Measurements from ENCODE around the gene TBXAS1.
A peak's percentile ranks its signal among the peaks of the same experiment; 100 is the strongest.

TBXAS1 gene

GRCh38 chr7:139973101-139974050, 144.3 kb downstream of the TBXAS1 start:
- no peak for FAIRE-seq
- DNase-seq (ENCODE audit: insufficient read length, low spot score), result no peak

DNA sequence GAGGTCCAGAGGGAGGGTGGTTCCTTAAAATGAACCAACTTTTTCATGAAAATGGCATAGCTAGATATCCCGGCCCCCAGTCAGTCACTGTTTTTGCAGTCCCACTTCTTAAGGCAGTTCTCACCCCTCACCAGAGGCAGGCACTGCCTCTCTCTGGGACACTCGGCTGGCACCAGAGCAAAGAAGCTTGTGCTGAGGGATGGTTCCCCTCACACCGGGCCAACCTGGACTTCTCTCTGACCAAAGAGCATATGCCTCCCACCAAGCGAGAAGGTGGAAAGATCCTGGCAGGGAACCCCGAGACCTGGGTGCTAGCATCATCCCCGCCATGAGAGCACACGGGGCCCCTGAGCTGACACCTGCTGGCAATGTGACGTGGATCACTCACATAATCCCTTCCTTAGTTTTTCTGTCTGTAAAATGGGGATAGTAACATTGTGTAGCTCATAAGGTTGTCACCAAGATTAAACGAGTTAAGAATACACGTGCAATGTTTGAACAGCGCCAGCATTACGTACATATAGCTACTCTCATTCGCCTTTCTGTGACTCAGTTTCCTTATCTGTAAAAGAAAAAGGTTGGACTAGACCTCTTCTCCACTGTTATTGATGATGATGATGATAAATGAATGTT, 145.2 kb downstream of the TBXAS1 start:
- no peak for FAIRE-seq
- no peak for DNase-seq (ENCODE audit: insufficient read length, low spot score)

DNA sequence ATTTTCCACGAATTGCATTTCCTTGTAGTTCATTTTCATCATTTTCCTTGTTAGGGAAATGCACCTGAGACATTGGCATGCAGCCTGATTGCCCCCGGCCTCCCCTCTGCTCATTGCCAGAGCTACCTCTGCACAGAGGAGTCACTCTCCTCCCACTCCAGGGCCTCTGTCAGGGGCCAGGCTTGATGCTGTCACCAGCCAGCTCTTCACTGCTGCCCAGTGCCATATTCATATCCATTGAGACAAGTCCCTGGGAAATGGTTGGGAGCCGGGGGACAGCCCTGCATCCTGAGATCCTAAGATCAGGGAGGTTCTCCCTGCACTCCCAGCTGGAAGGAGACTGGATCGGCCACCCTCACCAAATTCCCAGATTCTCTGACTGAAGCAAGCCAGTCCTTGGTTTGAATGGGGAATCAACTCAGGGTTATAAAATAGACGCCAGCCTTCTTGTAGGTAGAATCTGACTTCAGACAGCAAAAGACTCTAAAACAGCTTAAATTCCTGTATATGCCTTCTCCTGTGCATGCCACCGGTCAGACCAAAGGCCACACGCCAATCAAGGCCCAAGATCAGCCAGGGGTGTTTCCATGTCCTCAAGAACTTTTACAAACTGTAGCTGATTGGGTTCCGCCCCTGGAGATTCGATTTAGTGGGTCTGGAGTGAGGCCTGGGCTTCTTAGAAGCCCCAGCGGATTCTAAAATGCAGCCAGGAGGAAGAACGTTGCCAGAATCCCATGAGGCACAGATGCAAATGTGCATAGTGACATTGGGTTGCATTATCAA, 147.2 kb downstream of the TBXAS1 start:
- DNase-seq (ENCODE audit: insufficient read length, low spot score) (no peak), FAIRE-seq (no peak)

GRCh38 chr7:139976838-139977656, 148.0 kb downstream of the TBXAS1 start:
- no peak for DNase-seq (ENCODE audit: insufficient read length, low spot score)
- no peak for FAIRE-seq

GRCh38 chr7:139981511-139981895, 152.4 kb downstream of the TBXAS1 start:
- no peak for DNase-seq (ENCODE audit: insufficient read length, low spot score)
- no peak for FAIRE-seq

GRCh38 chr7:139982927-139983920, 154.2 kb downstream of the TBXAS1 start:
- DNase-seq (ENCODE audit: insufficient read length, low spot score) (no peak), FAIRE-seq (no peak)

DNA sequence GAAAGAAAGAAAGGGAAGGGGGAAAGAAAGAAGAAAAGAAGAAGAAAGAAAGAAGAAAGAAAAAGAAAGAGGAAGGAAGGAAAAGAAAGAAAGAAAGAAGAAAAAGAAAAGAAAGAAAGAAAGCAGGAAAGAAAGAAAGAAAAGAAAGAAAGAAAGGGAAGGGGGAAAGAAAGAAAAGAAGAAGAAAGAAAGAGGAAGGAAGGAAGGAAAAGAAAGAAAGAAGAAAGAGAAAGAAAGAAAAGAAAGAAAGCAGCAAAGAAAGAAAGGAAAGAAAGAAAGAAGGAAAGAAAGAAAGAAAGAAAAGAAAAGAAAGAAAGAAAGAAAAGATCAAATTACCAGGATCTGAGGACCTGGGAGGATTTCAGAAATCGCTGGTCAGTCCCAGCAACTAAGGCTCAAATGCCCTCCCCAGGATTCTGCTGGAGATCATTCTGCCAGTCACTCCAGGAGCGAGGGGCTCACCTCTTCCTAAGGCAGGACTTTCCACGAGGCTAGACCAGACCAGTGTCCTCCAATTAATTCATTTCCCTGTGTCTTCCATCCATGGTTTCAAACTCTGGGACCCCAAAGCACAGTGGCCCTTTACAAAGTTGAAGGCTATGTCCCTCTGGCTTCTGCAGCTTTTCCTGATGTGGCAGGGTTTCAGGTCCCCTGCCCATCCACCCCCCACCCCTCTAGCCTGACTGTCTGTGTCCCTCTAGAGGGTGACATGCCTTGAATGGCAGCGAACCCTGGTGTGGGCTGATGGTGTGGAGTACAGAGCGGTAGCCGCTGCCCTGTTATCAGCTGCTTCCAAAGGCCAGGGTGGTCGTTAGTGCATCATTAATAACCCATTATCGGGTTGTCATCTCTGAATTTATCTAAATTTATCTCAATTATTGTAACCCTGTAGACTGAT, 155.8 kb downstream of the TBXAS1 start:
- no peak for DNase-seq (ENCODE audit: insufficient read length, low spot score)
- FAIRE-seq, result no peak

- FAIRE-seq, result no peak
- DNase-seq (ENCODE audit: insufficient read length, low spot score), result no peak
Measured at GRCh38 chr7:139985811-139986210, 156.7 kb downstream of the TBXAS1 start.

- DNase-seq (ENCODE audit: insufficient read length, low spot score) (no peak), FAIRE-seq (no peak)
Measured at GRCh38 chr7:139987691-139988516, 158.8 kb downstream of the TBXAS1 start.

DNA sequence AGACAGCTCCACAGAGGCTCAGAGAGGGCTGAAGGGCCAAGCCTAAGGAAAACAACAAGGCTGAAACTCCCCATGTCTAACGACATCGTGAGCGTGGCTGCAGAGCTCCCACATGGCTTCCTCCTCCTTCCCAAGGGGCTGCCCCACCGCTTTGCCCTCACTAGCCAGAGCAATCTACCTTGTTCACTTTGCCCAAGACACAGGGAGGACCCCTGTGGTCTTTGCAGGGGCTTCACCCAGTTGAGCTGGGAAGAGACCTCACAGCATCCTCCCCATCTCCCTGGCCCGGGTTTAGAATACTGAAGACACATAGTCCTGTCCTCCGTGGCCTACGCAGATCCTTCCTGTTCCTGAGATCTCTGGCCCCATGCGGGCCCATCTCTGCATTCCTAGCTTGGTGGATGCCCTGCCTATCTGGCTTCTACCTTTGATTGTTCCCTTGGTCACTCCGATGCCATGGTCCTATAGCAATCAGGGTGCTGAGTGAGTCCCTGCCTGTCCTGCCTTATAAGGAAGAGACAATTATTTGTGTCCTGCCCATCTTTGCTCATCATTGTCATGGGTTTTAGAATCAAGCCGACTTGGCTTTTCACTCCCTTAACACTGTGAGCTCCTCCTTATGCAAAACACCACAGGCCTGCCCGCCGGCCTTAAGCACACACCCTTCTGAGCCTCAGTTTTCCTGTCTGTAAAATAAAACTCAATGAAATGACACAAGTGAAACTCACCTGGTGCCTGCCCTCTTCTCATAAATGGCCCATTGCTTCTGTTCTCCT, 160.5 kb downstream of the TBXAS1 start:
- no peak for DNase-seq (ENCODE audit: insufficient read length, low spot score)
- peak; percentile 37 for FAIRE-seq

- no peak for FAIRE-seq
- DNase-seq (ENCODE audit: insufficient read length, low spot score), result no peak
Measured at GRCh38 chr7:139990142-139990535, 161.1 kb downstream of the TBXAS1 start.

DNA sequence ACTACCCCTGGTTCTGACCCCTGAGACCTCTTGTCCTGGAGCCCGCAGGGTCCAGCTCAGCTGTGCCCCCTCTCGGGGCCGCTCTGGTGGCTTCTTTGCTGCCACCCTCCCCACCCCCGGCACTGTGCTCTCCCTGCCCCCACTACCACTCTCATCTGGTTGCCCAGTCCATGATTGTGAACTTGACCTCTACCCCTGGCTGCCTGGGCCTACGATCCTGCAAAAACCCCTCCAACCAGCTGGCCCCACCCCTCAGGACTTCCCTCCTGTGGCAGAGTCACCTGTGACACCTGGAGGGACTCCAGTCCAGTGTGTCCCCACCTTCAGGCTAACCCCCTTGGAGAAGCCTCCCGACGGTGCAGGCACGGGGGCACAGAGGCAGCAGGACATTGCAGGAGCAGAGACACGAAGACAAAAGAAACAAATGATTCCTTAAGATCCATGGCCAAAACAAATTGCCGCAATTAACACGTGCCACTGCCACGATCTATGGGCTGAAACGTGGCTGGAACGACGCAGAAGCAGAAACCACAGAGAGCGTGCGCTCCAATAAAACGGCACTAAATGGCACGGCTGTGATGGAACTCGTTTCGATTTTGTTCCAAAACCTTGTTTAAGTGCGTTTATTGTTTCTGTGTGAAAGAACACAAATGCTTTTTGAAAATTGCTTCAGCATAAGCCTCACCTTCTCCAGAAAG, 161.7 kb downstream of the TBXAS1 start:
- no peak for FAIRE-seq
- no peak for DNase-seq (ENCODE audit: insufficient read length, low spot score)

DNA sequence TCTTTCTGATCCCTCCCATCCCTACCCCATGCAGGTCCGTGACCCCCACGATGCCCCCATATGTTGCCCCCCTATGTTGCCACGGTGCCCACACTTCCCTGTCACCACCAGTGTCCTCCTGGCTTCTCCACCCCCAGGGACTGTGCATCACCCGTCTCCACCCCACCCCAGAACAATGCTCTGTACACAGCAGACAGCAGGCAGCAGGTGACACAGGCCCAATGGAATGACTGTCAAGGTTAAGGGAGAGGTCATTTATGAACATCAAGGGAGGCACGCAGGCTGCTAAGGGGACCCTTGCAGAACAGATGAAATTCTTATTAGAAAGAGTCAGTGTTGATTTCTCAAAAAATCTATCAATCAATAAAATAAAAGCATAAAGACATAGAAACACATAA, 162.2 kb downstream of the TBXAS1 start:
- no peak for DNase-seq (ENCODE audit: insufficient read length, low spot score)
- no peak for FAIRE-seq

DNA sequence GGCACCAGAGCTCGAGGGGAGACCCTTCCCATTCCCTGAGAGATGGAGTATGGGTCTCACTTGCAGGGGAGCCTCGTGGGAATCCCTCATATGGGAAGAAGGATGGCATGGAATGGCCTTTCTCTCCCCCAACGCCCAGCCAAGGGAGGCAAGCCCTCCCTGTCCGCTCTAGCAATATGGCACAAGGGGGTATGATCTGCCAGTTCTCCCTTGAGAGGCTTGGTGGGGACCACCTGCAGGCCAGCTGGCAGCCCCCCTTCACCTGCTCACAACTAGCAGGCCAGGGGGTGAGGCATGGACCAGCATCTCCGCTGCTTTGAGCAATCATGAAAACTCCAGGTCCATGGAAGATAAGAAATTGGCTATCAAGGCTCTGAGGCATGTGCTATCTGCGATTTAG, 162.8 kb downstream of the TBXAS1 start:
- DNase-seq (ENCODE audit: insufficient read length, low spot score) (no peak), FAIRE-seq (no peak)

DNA sequence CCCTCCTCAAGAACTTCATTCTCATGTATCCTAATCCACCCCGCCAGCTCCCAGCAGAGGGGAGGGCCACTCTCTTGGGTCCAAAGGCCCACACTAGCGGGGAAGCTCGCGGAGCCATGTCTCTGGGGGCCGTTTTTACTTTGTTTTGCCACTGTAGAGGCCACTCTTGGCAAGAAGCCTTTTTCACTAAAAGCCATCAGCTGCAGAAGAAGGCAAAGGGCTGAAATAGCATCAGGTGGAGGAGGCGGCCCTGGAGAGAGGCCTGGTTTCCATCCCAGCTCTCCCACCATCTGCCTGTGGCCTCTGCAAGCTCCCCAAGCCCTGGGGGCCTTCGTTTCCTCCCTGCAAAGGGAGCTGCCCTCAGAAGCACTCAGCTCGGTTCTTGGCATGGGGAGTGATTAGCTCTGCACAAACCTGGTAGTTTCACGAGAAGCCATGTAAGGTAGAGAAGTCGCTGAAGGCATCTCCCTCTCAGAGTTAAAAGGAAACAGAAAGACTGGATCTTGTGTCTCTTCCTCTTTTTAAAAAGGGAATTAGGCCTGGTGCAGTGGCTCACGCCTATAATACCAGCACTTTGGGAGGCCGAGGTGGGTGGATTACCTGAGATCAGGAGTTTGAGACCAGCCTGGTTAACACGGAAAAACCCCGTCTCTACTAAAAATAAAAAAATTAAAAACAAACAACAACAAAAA, 163.4 kb downstream of the TBXAS1 start:
- no peak for DNase-seq (ENCODE audit: insufficient read length, low spot score)
- no peak for FAIRE-seq

DNA sequence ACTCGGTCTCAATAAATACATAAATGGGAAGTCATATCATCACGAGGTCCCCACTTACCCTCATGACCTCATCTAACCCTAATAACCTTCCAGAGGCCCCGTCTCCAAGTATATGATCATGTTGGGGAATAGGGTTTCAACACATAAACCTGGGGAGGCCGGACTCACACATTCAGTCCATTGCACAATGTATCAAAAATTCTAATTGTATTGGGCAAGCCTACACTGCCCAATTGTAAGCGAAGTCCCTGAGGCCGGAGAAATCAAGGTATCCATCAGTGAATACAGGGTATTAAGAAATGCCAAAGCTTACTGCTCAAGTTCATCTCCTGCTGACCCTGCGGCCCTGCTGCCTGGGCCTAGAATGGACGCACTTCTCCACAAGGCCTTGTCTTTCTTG, 164.1 kb downstream of the TBXAS1 start:
- no peak for DNase-seq (ENCODE audit: insufficient read length, low spot score)
- no peak for FAIRE-seq

All from GM19239 (cell line).